SU-DHL-6 (cell line): ENCODE measurements around the gene VCX2.
"Not testable (repeated sequence)": the region's sequence is repeated elsewhere in the genome, so short reads cannot be mapped to it uniquely, and the experiment has no call there.

Experiments
- H2AFZ ChIP-seq: fragments of 200-600 bp; sonication (generic); 2 replicates; pipeline ENCODE4 v1.6.1; 2014; ENCODE audit warnings: low read depth, mild to moderate bottlenecking, moderate library complexity, mixed read lengths, antibody characterized with exemption, low read length; ENCODE audit not compliant: severe bottlenecking
- H3F3A ChIP-seq: fragments of 200-600 bp; shearing (Covaris generic); 2 replicates; pipeline ENCODE4 v1.6.0; 2016; ENCODE audit warnings: antibody characterized with exemption, mild to moderate bottlenecking; ENCODE audit not compliant: insufficient read depth
- H3K27ac ChIP-seq: fragments of 200-600 bp; sonication (generic); 2 replicates; pipeline ENCODE4 v1.5.1; 2016; ENCODE audit warnings: low read depth, mild to moderate bottlenecking, low read length, moderate library complexity, mixed read lengths
- H3K27me3 ChIP-seq: fragments of 200-600 bp; sonication (generic), shearing (Covaris generic); 2 replicates; pipeline ENCODE4 v1.6.0; 2014; ENCODE audit warnings: mild to moderate bottlenecking, low read length
- H3K36me3 ChIP-seq: fragments of 200-600 bp; sonication (generic); 2 replicates; pipeline ENCODE4 v1.6.1; 2014; ENCODE audit warnings: mild to moderate bottlenecking, low read length, mixed read lengths
- H3K4me2 ChIP-seq: fragments of 300-600, 200-600 bp; shearing (Covaris generic), sonication (generic); 2 replicates; pipeline ENCODE4 v1.6.0; 2014; ENCODE audit warnings: low read length, low read depth, mild to moderate bottlenecking; ENCODE audit not compliant: poor library complexity, severe bottlenecking
- H3K4me3 ChIP-seq: fragments of 200-600 bp; sonication (generic); 2 replicates; pipeline ENCODE4 v1.5.1; 2014; ENCODE audit warnings: antibody characterized with exemption, low read length, mild to moderate bottlenecking, mixed read lengths; ENCODE audit not compliant: insufficient read depth, poor library complexity, severe bottlenecking
- H3K79me2 ChIP-seq: fragments of 200-600 bp; sonication (generic); 2 replicates; pipeline ENCODE4 v1.6.1; 2014; ENCODE audit warnings: mild to moderate bottlenecking, low read length, moderate library complexity; ENCODE audit not compliant: insufficient read depth
- H3K9ac ChIP-seq: fragments of 200-600 bp; sonication (generic); 2 replicates; pipeline ENCODE4 v1.7.0; 2014; ENCODE audit warnings: mild to moderate bottlenecking, low read length
- H3K9me2 ChIP-seq: fragments of 200-600 bp; sonication (generic); replicated peaks from 2 replicates; pipeline ENCODE4 v1.6.1; 2014; ENCODE audit warnings: low read length; ENCODE audit not compliant: insufficient read depth
- H3K9me3 ChIP-seq: fragments of 200-600 bp; sonication (generic); 2 replicates; pipeline ENCODE4 v1.6.1; 2014; ENCODE audit warnings: low read length, mixed read lengths; ENCODE audit not compliant: insufficient read depth
- H4K20me1 ChIP-seq: fragments of 200-600 bp; sonication (generic); 2 replicates; pipeline ENCODE4 v1.6.1; 2014; ENCODE audit warnings: low read depth, mild to moderate bottlenecking, antibody characterized with exemption, low read length, moderate library complexity, mixed read lengths
- EZH2phosphoT487 ChIP-seq: fragments of 200-600 bp; sonication (generic), shearing (Covaris generic); conservative IDR thresholded peaks from 2 replicates; pipeline ENCODE4 v1.6.1; 2018; ENCODE audit warnings: mild to moderate bottlenecking, antibody characterized with exemption, low read length, moderate library complexity, mixed read lengths
- TF ChIP-seq, protein P1 (sequence below): fragments of 200-600 bp; sonication (generic); IDR thresholded peaks from one replicate; pipeline ENCODE4 v1.5.1; 2017; ENCODE audit warnings: antibody characterized with exemption, mild to moderate bottlenecking, low read length, moderate library complexity; ENCODE audit not compliant: insufficient read depth, poor library complexity, severe bottlenecking

VCX2 gene

GRCh38 chrX:8183346-8183745 lies 12.3 kb upstream of the VCX2 start:
- no peaks in the 10 kb centered on the region for H3K9me3 ChIP-seq
- H3K27me3 ChIP-seq, result no peaks in the 10 kb centered on the region
- no peaks in the 10 kb centered on the region for H3K9me2 ChIP-seq
- H3K36me3 ChIP-seq, result no peaks in the 10 kb centered on the region
- no peak overlapping the region for H3K9ac ChIP-seq
- no peaks in the 10 kb centered on the region for H3F3A ChIP-seq
- H3K79me2 ChIP-seq, result no peaks in the 10 kb centered on the region
- H3K27ac ChIP-seq, result no peak overlapping the region
- TF ChIP-seq, protein P1, sequence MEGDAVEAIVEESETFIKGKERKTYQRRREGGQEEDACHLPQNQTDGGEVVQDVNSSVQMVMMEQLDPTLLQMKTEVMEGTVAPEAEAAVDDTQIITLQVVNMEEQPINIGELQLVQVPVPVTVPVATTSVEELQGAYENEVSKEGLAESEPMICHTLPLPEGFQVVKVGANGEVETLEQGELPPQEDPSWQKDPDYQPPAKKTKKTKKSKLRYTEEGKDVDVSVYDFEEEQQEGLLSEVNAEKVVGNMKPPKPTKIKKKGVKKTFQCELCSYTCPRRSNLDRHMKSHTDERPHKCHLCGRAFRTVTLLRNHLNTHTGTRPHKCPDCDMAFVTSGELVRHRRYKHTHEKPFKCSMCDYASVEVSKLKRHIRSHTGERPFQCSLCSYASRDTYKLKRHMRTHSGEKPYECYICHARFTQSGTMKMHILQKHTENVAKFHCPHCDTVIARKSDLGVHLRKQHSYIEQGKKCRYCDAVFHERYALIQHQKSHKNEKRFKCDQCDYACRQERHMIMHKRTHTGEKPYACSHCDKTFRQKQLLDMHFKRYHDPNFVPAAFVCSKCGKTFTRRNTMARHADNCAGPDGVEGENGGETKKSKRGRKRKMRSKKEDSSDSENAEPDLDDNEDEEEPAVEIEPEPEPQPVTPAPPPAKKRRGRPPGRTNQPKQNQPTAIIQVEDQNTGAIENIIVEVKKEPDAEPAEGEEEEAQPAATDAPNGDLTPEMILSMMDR, result no peak
- TF ChIP-seq EZH2phosphoT487, result no peak
- H3K4me3 ChIP-seq, result no peak overlapping the region
- H3K4me2 ChIP-seq, result no peak overlapping the region
- no peaks in the 10 kb centered on the region for H4K20me1 ChIP-seq
- H2AFZ ChIP-seq, result no peak overlapping the region

- no peaks in the 10 kb centered on the region for H3F3A ChIP-seq
- H3K9me2 ChIP-seq, result no peaks in the 10 kb centered on the region
- TF ChIP-seq, protein P1, result no peak
- TF ChIP-seq EZH2phosphoT487, result no peak
- no peaks in the 10 kb centered on the region for H3K27me3 ChIP-seq
- no peak overlapping the region for H3K4me3 ChIP-seq
- H3K4me2 ChIP-seq, result no peak overlapping the region
- H3K27ac ChIP-seq, result no peak overlapping the region
- H2AFZ ChIP-seq, result no peak overlapping the region
- H3K79me2 ChIP-seq, result no peaks in the 10 kb centered on the region
- H3K9me3 ChIP-seq, result no peaks in the 10 kb centered on the region
- no peaks in the 10 kb centered on the region for H4K20me1 ChIP-seq
- H3K9ac ChIP-seq, result no peak overlapping the region
- no peaks in the 10 kb centered on the region for H3K36me3 ChIP-seq
Observed at GRCh38 chrX:8179656-8180055, 8.6 kb upstream of the VCX2 start.

GRCh38 chrX:8154011-8154410 lies 17.1 kb downstream of the VCX2 start:
- not testable (repeated sequence) for H3K9me3 ChIP-seq, H3K9ac ChIP-seq, H3K36me3 ChIP-seq, H2AFZ ChIP-seq, H4K20me1 ChIP-seq, H3K79me2 ChIP-seq, H3K4me2 ChIP-seq, H3K27me3 ChIP-seq, H3K4me3 ChIP-seq, H3K27ac ChIP-seq, H3F3A ChIP-seq, H3K9me2 ChIP-seq

DNA sequence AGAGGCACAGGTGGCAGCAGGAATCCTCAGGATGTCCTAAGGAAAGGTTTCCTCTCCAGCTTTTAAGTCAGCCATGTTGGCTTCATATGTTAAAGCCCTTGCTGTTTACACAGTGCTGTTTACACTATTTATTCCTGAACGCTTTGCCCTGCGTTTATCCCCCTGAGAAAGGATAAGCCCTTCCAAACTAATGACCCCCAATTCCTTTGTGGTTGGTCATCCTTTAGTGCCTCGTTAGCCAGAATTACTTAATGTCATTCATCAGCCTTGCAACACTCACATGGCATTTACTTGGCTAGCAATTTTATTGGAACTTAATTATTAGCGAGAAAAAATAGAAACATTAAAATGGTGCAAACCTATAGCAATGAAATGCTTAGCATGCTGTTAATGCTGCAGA lies 23.8 kb downstream of the VCX2 start:
- Histone ChIP-seq H2AFZ (no peak overlapping the region), H3K9ac (no peak overlapping the region), H3K27ac (no peak overlapping the region), H3K4me3 (no peak overlapping the region), H3K27me3 (no peaks in the 10 kb centered on the region), H3F3A (no peaks in the 10 kb centered on the region), H3K9me3 (no peaks in the 10 kb centered on the region), H3K9me2 (no peaks in the 10 kb centered on the region), H3K79me2 (no peaks in the 10 kb centered on the region), H4K20me1 (no peaks in the 10 kb centered on the region), H3K36me3 (no peaks in the 10 kb centered on the region), H3K4me2 (no peak overlapping the region)
- TF ChIP-seq EZH2phosphoT487, result no peak
- TF ChIP-seq, protein P1, result no peak
